ENCODE results near the gene MRPL50.

Gene MRPL50

DNA sequence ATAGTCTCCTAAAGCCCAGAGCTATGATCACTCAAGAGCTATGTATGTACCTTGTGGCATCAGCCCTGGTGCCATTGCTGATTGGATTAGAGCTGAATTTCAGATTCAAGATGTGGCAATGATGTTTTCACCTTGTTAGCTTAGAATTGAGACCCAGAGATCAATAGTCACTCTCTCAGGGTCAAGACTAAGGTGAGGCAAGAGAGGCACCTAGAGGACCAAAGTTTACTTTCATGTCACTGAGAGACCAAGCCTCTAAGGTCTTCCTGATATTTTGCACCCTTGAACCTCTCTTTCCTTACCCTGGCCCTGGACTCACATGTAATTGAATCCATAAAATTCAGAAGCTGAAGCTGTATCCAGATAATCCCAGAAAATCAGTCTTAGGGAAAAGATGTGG is 56.5 kb downstream of the MRPL50 start:
- Histone ChIP-seq H3K27me3 (ENCODE audit: control insufficient read depth, insufficient read depth, low read length) (no peaks in the 10 kb centered on the region), H3K4me3 (ENCODE audit: low read length) (no peak overlapping the region), H3K4me1 (ENCODE audit: control insufficient read depth, insufficient read depth, low read length) (no peaks in the 10 kb centered on the region), H3K27ac (ENCODE audit: low read length) (no peak overlapping the region), H3K9me3 (ENCODE audit: control insufficient read depth, insufficient read depth, low read length) (no peaks in the 10 kb centered on the region; the same call in 1 of the 2 replicates), H3K36me3 (ENCODE audit: control insufficient read depth, insufficient read depth, low read length) (no peaks in the 10 kb centered on the region)
- DNase-seq (ENCODE audit: low read depth, low spot score), result no peak

All from iPS DF 6.9 (cell line).